NCI-H2029 (cell line): ENCODE measurements around the gene GOLGA6L10.
"Not testable (repeated sequence)": the region's sequence is repeated elsewhere in the genome, so short reads cannot be mapped to it uniquely, and the experiment has no call there.

Experiments
- DNase-seq: peaks from one replicate; lab custom pipeline; 2025; lab: John Stamatoyannopoulos, UW

Gene GOLGA6L10

GRCh38 chr15:82318281-82318680 is 31.0 kb downstream of the GOLGA6L10 start:
- not testable (repeated sequence) for DNase-seq

- DNase-seq = not testable (repeated sequence)
Observed at GRCh38 chr15:82317516-82317915, 31.8 kb downstream of the GOLGA6L10 start.

- DNase-seq = no peak
Observed at GRCh38 chr15:82317091-82317489, 32.2 kb downstream of the GOLGA6L10 start.

GRCh38 chr15:82316247-82317090 is 32.8 kb downstream of the GOLGA6L10 start:
- not testable (repeated sequence) for DNase-seq

GRCh38 chr15:82315519-82316246 is 33.6 kb downstream of the GOLGA6L10 start:
- DNase-seq = no peak

GRCh38 chr15:82314769-82315518 is 34.3 kb downstream of the GOLGA6L10 start:
- no peak for DNase-seq

GRCh38 chr15:82313951-82314768 is 35.1 kb downstream of the GOLGA6L10 start:
- DNase-seq = not testable (repeated sequence)

GRCh38 chr15:82313446-82313845 is 35.8 kb downstream of the GOLGA6L10 start:
- DNase-seq = no peak

GRCh38 chr15:82312586-82313349 is 36.5 kb downstream of the GOLGA6L10 start:
- no peak for DNase-seq

GRCh38 chr15:82311321-82311720 is 38.0 kb downstream of the GOLGA6L10 start:
- not testable (repeated sequence) for DNase-seq

- no peak for DNase-seq
Observed at GRCh38 chr15:82309802-82310201, 39.5 kb downstream of the GOLGA6L10 start.

GRCh38 chr15:82307714-82308081 is 41.6 kb downstream of the GOLGA6L10 start:
- no peak for DNase-seq

GRCh38 chr15:82306791-82307713 is 42.2 kb downstream of the GOLGA6L10 start:
- DNase-seq = no peak

- no peak for DNase-seq
Observed at GRCh38 chr15:82305621-82306048, 43.6 kb downstream of the GOLGA6L10 start.

GRCh38 chr15:82304778-82305090 is 44.5 kb downstream of the GOLGA6L10 start:
- no peak for DNase-seq

GRCh38 chr15:82303956-82304777 is 45.1 kb downstream of the GOLGA6L10 start:
- DNase-seq = no peak

- DNase-seq = no peak
Observed at GRCh38 chr15:82301296-82302016, 47.8 kb downstream of the GOLGA6L10 start.

- no peak for DNase-seq
Observed at GRCh38 chr15:82300883-82301282, 48.4 kb downstream of the GOLGA6L10 start.
